GM19239 (cell line): ENCODE results near the gene DTL.
"Not testable (repeated sequence)": the region's sequence is repeated elsewhere in the genome, so short reads cannot be mapped to it uniquely, and the experiment has no call there.

ENCODE experiments used
- DNase-seq: peaks from one replicate; pipeline ENCODE4 v3.0.0; 2011; ENCODE audit warnings: low spot score; ENCODE audit not compliant: insufficient read length
- FAIRE-seq: peaks from 2 replicates; lab custom pipeline; 2011; peaks lifted over from hg19 to GRCh38; lab: Jason Lieb, UNC

The DTL gene

DNA sequence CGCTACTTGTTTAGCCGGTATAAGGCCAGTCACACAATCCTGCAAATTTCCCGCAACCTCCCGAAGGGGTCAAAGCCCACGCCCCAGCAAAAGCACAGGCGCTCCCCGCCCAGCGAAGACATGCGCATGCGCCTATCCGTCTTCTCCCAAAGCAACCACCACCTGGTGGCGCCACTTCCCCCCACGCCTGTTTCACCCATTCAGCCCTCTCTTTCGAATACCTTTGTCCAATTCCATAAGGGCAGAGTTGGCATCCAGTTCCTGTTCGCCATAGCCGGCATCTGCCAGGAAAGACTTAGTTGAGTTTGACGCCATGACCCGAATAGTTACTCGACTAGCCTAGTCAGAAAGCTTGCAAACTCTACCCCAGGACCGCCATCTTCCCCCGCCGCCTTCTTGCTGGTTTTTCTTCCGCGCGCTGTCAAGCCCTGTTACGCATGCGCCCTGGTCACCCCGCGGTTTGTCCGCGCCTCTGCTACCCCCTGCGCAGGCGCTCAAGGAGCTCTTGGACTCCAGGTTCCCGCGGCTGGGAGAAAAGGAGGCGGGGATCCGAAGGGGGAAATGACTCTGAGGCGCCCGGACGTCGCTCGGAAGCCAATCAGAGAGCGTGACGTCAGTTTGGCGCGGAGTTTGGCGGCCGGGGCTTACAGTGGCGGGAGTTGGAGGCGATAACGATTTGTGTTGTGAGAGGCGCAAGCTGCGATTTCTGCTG lies at the start of gene DTL, which contains the start of gene INTS7:
Gene DTL, plus strand, starts transcription at position 626 of the 712 bp plus-strand sequence. CDS start 143 bp downstream, outside the sequence.
Gene INTS7, minus strand, starts transcription at position 435 of the 712 bp plus-strand sequence. Its CDS starts 120 bp downstream, at position 315.
- FAIRE-seq, result peak; percentile 99
- DNase-seq, result peak; percentile 76

DNA sequence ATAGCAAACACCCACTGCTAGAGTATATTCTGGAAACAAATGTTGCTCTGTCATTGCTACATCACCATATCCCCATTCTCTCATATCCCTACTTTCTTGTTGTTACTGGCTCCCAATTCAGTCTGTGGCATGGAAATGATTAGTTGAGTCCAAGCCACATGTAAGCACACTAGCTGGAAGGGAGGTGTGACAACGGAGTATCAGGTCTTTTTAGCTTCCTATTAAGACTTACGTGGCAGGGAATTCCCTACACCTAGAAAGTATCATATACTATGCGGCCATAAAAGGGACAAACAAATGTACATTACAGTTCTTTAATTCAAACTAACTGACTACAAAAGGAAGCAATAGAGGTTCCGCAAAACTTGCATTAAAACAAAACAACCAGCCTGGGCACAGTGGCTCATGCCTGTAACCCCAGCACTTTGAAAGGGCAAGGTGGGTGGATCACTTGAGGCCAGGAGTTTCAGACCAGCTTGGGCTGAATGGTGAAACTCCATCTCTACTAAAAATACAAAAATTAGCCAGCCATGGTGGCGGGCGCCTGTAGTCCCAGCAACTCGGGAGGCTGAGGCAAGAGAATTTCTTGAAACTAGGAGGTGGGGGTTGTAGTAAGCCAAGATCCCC lies 48.8 kb upstream of the DTL start:
- DNase-seq (no peak), FAIRE-seq (no peak)

GRCh38 chr1:211991695-211992094 lies 43.9 kb upstream of the DTL start:
- FAIRE-seq (no peak), DNase-seq (no peak)

DNA sequence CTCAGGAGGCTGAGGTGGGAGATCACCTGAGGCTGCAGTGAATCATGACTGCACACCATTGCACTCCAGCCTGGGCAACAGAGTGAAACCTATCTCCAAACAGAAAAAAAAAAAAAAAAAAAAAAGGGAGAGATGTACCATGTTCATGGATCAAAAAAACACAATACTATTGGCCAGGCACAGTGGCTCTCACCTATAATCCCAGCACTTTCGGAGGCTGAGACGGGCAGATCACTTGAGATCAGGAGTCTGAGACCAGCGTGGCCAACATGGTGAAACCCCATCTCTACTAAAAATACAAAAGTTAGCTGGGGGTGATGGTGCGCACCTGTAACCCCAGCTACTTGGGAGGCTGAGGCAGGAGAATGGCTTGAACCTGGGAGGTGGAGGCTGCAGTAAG lies 38.1 kb upstream of the DTL start:
- peak; percentile 14 for FAIRE-seq
- DNase-seq, result not testable (repeated sequence)

GRCh38 chr1:212002536-212002935 lies 33.0 kb upstream of the DTL start:
- FAIRE-seq (no peak), DNase-seq (no peak)

- FAIRE-seq (no peak), DNase-seq (no peak)
These were observed 30.5 kb upstream of the DTL start for GRCh38 chr1:212004895-212005608.

- DNase-seq (no peak), FAIRE-seq (no peak)
These were observed 28.4 kb upstream of the DTL start for GRCh38 chr1:212007178-212007577.

DNA sequence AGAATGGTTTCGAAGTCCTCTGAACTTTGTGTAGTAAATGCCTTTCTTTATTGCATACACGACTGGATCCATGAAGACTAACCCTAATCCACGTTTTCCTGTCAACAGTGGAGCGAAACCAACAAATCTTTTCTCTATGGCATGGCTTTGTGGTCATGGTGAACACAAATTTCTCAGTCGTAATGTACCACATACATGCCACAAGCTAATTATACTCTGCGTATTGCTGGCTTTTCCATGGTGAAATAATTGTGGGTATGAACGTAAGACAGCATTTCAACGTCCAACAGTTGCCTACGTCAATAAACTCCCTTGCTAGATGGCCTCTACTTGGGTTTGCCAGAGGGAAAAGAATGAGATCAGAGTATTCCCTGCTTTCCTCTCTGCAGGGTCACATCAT lies 27.7 kb upstream of the DTL start:
- FAIRE-seq, result no peak

GRCh38 chr1:212009561-212009960 lies 26.0 kb upstream of the DTL start:
- no peak for DNase-seq
- FAIRE-seq, result no peak

More for the DNA sequence above, 27.7 kb upstream of the DTL start:
- no peak for DNase-seq

DNA sequence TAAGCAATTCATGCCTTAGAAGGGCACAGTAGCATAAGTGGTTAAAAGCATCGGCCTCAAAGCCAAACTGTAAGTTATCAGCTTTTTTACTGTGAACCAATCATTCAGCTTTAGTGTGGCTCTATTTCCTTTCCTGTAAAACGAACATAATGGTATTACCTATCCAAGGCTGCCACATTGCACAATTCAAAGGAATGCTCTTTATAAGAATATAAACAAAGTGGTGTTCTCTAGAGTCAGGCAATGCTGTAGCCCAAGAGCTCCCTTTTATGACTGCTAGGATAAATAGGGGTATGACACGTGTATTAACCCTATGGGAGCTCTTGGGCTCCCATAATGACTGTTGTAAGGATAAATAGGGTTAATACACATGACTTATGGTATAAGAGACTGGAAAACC lies 25.5 kb upstream of the DTL start:
- DNase-seq, result no peak
- FAIRE-seq, result no peak

GRCh38 chr1:212012034-212012740 lies 23.4 kb upstream of the DTL start:
- FAIRE-seq (peak; percentile 95), DNase-seq (peak; percentile 78)

- no peak for FAIRE-seq
- no peak for DNase-seq
These were observed 21.9 kb upstream of the DTL start for GRCh38 chr1:212013672-212014071.

DNA sequence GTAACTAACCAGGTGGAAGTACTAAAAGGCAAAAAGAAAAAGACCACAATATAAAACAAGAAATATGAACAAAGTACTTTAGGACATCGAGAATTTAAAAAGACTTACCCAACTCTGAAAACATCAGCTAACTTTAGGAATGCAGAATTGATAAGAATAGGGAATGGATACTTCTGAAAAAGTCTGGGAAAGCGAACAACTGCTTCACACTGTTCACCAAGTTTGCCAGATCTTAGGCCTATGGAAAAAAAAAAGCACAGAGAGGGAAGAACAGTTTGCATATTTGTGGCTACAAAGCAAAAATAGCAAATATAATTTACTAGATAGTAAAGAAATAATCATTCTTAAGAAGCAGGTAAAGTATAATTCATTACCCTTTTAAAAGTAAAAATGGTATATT lies 14.6 kb upstream of the DTL start:
- DNase-seq (no peak), FAIRE-seq (no peak)

- no peak for FAIRE-seq
- DNase-seq, result no peak
These were observed 14.0 kb upstream of the DTL start for GRCh38 chr1:212021563-212021962.

DNA sequence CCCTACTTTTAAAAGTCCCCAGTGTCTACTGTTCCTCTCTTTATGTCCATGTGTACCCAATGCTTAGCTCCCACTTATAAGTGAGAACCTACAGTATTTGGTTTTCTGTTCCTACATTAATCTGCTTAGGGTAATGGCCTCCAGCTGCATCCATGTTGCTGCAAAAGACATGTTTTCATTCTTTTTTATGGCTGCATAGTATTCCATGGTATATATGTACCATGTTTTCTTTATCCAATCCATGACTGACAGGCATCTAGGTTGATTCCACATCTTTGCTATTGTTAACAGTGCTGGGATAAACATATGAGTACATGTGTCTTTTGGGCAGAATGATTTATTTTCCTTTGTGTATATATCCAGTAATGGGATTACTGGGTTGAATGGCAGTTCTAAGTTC lies 12.6 kb upstream of the DTL start:
- FAIRE-seq, DNase-seq: not testable (repeated sequence)

GRCh38 chr1:212024469-212025149 lies 10.9 kb upstream of the DTL start:
- FAIRE-seq, result no peak
- no peak for DNase-seq

- not testable (repeated sequence) for DNase-seq, FAIRE-seq
These were observed 7.8 kb upstream of the DTL start for GRCh38 chr1:212027727-212028126.

DNA sequence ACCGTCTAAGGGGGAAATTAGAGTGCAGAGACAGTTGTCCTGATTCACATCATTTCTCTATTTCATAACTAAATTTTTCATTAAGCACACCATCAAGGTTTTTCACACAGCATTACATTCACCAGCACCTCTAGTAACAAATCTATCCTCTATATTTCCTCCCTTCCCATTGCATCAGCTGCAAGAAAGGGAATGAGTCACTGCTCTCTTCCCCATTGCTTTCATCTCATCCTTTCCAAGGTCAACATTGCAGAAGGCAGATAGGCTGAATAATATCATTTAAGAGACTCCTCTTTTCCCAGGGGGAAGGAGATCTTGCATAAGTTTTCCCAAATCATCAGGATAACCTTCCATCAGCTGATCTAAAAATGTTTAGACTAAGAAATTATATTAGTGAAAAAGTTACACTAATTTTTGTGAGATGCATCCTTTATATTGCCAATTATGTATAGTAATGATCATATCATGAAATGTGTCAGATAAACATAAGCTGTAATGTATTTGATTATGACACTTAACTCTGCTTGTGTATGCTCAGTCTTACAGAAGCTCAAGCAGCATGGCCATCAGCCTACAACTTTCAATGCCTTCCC lies 4.5 kb upstream of the DTL start:
- DNase-seq (no peak), FAIRE-seq (peak; percentile 14)

GRCh38 chr1:212034516-212035122 lies 929 bp upstream of the DTL start:
- FAIRE-seq, result no peak

More at GRCh38 chr1:212034516-212035122, 929 bp upstream of the DTL start:
- DNase-seq, result peak; percentile 4
